Liver (tissue), 9 donors: ENCODE measurements around the gene CUBN. TPM values are rescaled to one million over a fixed set of nuclear protein-coding genes. Genes with fewer than 3 reads are reported as not detected.

Experiments
- DNase-seq: peaks from one replicate; pipeline ENCODE4 v3.0.0-alpha.2; 2017; ENCODE audit warnings: low spot score
- H3K27ac ChIP-seq, 2 donors: one replicate each; pipeline ENCODE4 v1.7.0; 2013; ENCODE audit warnings: inconsistent platforms in 2 of 2, low read length in 2 of 2, control low read depth in 1 of 2, low read depth in 1 of 2, mild to moderate bottlenecking in 1 of 2
- H3K27me3 ChIP-seq, 4 donors: one replicate each; pipeline versions ENCODE4 v1.6.1 to v1.7.0; 2013; ENCODE audit warnings: low read length in 3 of 4, inconsistent platforms in 1 of 4, mild to moderate bottlenecking in 1 of 4, moderate library complexity in 1 of 4; ENCODE audit not compliant: control insufficient read depth in 4 of 4, insufficient read depth in 4 of 4
- H3K36me3 ChIP-seq, 4 donors: one replicate each; pipeline versions ENCODE4 v1.6.1 to v1.7.0; 2013; ENCODE audit warnings: low read length in 3 of 4, mild to moderate bottlenecking in 3 of 4, low read depth in 1 of 4, moderate library complexity in 1 of 4; ENCODE audit not compliant: control insufficient read depth in 4 of 4, insufficient read depth in 3 of 4
- H3K4me1 ChIP-seq, 4 donors: one replicate each; pipeline versions ENCODE4 v1.6.1 to v1.7.0; 2013; ENCODE audit warnings: low read length in 3 of 4, mild to moderate bottlenecking in 3 of 4, moderate library complexity in 1 of 4; ENCODE audit not compliant: control insufficient read depth in 4 of 4, insufficient read depth in 4 of 4
- H3K4me3 ChIP-seq, 3 donors: one replicate each; pipeline versions ENCODE4 v1.6.1 to v1.7.0; 2013; ENCODE audit warnings: low read length in 3 of 3, control low read depth in 1 of 3, low read depth in 1 of 3, mild to moderate bottlenecking in 1 of 3
- H3K9ac ChIP-seq, 2 donors: one replicate each; pipeline ENCODE4 v1.7.0; 2013; ENCODE audit warnings: low read length in 2 of 2, mild to moderate bottlenecking in 2 of 2, moderate library complexity in 2 of 2, control low read depth in 1 of 2, low read depth in 1 of 2
- H3K9me3 ChIP-seq, 4 donors: one replicate each; pipeline versions ENCODE4 v1.6.1 to v1.7.0; 2013; ENCODE audit warnings: low read length in 3 of 4; ENCODE audit not compliant: control insufficient read depth in 4 of 4
- ATF3 ChIP-seq: IDR thresholded peaks from 2 replicates; pipeline ENCODE4 v1.6.1; 2016; ENCODE audit warnings: antibody characterized with exemption
- CTCF ChIP-seq: fragments of 150-350 bp; IDR thresholded peaks from 2 replicates; pipeline ENCODE4 v1.5.1; 2017; ENCODE audit warnings: improper control_type of control experiment, low read depth, low read length; ENCODE audit not compliant: missing input control
- EGR1 ChIP-seq, 2 donors: IDR thresholded peaks; 2 replicates each; pipeline ENCODE4 v1.6.1; 2016 to 2018; ENCODE audit warnings: antibody characterized with exemption in 2 of 2, low read depth in 2 of 2
- FOXA1 ChIP-seq: IDR thresholded peaks from 2 replicates; pipeline ENCODE4 v1.6.1; 2016; ENCODE audit warnings: antibody characterized with exemption
- FOXA2 ChIP-seq: IDR thresholded peaks from 2 replicates; pipeline ENCODE4 v1.6.1; 2016; ENCODE audit warnings: antibody characterized with exemption
- GABPA ChIP-seq, 2 donors: IDR thresholded peaks in 1 of 2; conservative IDR thresholded peaks in 1 of 2; 2 replicates each; pipeline ENCODE4 v1.6.1; 2016; ENCODE audit warnings: antibody characterized with exemption in 2 of 2, mild to moderate bottlenecking in 1 of 2, moderate library complexity in 1 of 2
- HNF4A ChIP-seq, 2 donors: conservative IDR thresholded peaks; 2 replicates each; pipeline ENCODE4 v1.6.1; 2016; ENCODE audit warnings: antibody characterized with exemption in 2 of 2, mild to moderate bottlenecking in 2 of 2
- HNF4G ChIP-seq: IDR thresholded peaks from 2 replicates; pipeline ENCODE4 v1.6.1; 2016; ENCODE audit warnings: antibody characterized with exemption
- JUND ChIP-seq, 2 donors: IDR thresholded peaks; 2 replicates each; pipeline ENCODE4 v1.6.1; 2016; ENCODE audit warnings: antibody characterized with exemption in 2 of 2
- MAX ChIP-seq: IDR thresholded peaks from 2 replicates; pipeline ENCODE4 v1.6.1; 2016; ENCODE audit warnings: antibody characterized with exemption
- NR2F2 ChIP-seq: IDR thresholded peaks from 2 replicates; pipeline ENCODE4 v1.6.1; 2016; ENCODE audit warnings: antibody characterized with exemption
- RAD21 ChIP-seq, 2 donors: IDR thresholded peaks; 2 replicates each; pipeline ENCODE4 v1.6.1; 2016; ENCODE audit warnings: antibody characterized with exemption in 2 of 2, mild to moderate bottlenecking in 2 of 2
- REST ChIP-seq: IDR thresholded peaks from 2 replicates; pipeline ENCODE4 v1.6.1; 2016; ENCODE audit warnings: antibody characterized with exemption, mild to moderate bottlenecking
- RXRA ChIP-seq, 2 donors: IDR thresholded peaks; 2 replicates each; pipeline ENCODE4 v1.6.1; 2017 to 2018; ENCODE audit warnings: antibody characterized with exemption in 2 of 2, mild to moderate bottlenecking in 1 of 2
- SP1 ChIP-seq: IDR thresholded peaks from 2 replicates; pipeline ENCODE4 v1.6.1; 2018; ENCODE audit warnings: antibody characterized with exemption, mild to moderate bottlenecking
- TAF1 ChIP-seq: conservative IDR thresholded peaks from 2 replicates; pipeline ENCODE4 v1.6.1; 2016; ENCODE audit warnings: antibody characterized with exemption, mild to moderate bottlenecking
- YY1 ChIP-seq: IDR thresholded peaks from 2 replicates; pipeline ENCODE4 v1.6.1; 2016; ENCODE audit warnings: antibody characterized with exemption, mild to moderate bottlenecking
- ZBTB33 ChIP-seq: IDR thresholded peaks from 2 replicates; pipeline ENCODE4 v1.6.1; 2016; ENCODE audit warnings: antibody characterized with exemption
- WGBS: extraction: QIAGEN DNeasy Blood & Tissue Kit; methylation state at CpG from one replicate; pipeline ENCODE4 v1.1.7; 2013; 5-methylcytosine and 5-hydroxymethylcytosine counted together
- polyA plus RNA-seq, 2 donors: library from polyadenylated mRNA; stranded (reverse) in 1 of 2; unstranded in 1 of 2; fragments of 200-250 nt in 1 of 2; fragments of >200 nt in 1 of 2; fragmentation: Nextera tagmentation in 1 of 2; extraction: Ambion mirVana in 1 of 2; gene quantifications; one replicate each; pipeline versions ENCODE4 v1.2.1 to v1.2.3, GENCODE V29; 2013 to 2015
- total RNA-seq, 2 donors: library from RNA; depleted of rRNA; stranded (reverse); fragments of >200 nt; gene quantifications; one replicate each; pipeline ENCODE4 v1.2.3, GENCODE V29; 2014
- donor health status: healthy.
- donor health status: healthy.
- donor health status: healthy.
- donor health status: healthy.
- donor health status: healthy.

CUBN gene
- total and polyA plus RNA-seq, 4 donors: 0.01 to 0.67 (median 0.30) TPM

- no peaks in the 10 kb centered on the region for H3K9me3 ChIP-seq
- no peak overlapping the region for H3K4me3 ChIP-seq
- no peak overlapping the region for H3K9ac ChIP-seq
- H3K27me3 ChIP-seq: no peaks in the 10 kb centered on the region
- TF ChIP-seq RAD21 (IDR thresholded peaks at IDR 0.05) (no peak), NR2F2 (no peak), HNF4G (no peak), JUND (IDR thresholded peaks at IDR 0.05) (no peak), REST (no peak), ATF3 (no peak), ZBTB33 (no peak), FOXA2 (no peak), GABPA (IDR thresholded peaks at IDR 0.05 in 1 of 2, conservative IDR thresholded peaks at IDR 0.05 in 1 of 2) (no peak), MAX (no peak), CTCF (no peak), SP1 (no peak), YY1 (no peak), FOXA1 (no peak), RXRA (IDR thresholded peaks at IDR 0.05) (no peak), HNF4A (conservative IDR thresholded peaks at IDR 0.05) (no peak), TAF1 (no peak), EGR1 (IDR thresholded peaks at IDR 0.05; ENCODE audit: low read depth in 2 of 2) (no peak)
- no peaks in the 10 kb centered on the region for H3K36me3 ChIP-seq
- H3K4me1 ChIP-seq: peaks cover 0 to 9% (median 6%) of the 10 kb centered on the region in 4 donors
- 49% methylated on average over 7 of the region's 7 CpGs for WGBS
- DNase-seq: no peak
- H3K27ac ChIP-seq: no peak overlapping the region
These were observed 15.6 kb downstream of the CUBN start for GRCh38 chr10:17113889-17114540.
